OCI-LY7 (cell line): Measurements from ENCODE around the gene SYNRG. TPM values are rescaled to one million over a fixed set of nuclear protein-coding genes. Genes with fewer than 3 reads are reported as not detected.

Experiments used
- BruUV-seq: library from RNA; stranded (reverse); fragments of 400-500 nt; replicated peaks from 2 replicates; lab custom pipeline; 2021; lab: Mats Ljungman, UMichigan
- CTCF ChIA-PET: fragments of 300-600 bp; sonication (Branson Sonifier 250); formaldehyde crosslinking; loops from one replicate; lab custom pipeline; 2022; ENCODE audit warnings: antibody characterized with exemption; ENCODE audit not compliant: unreplicated experiment; lab: Charles Lee
- POLR2A ChIA-PET: fragments of 300-600 bp; sonication (Branson Sonifier 250); formaldehyde crosslinking; loops from one replicate; lab custom pipeline; 2022; ENCODE audit warnings: antibody characterized with exemption; lab: Charles Lee
- DNase-seq: peaks from one replicate; pipeline ENCODE4 v3.0.0-alpha.2; 2015; ENCODE audit warnings: low spot score
- H2AFZ ChIP-seq: fragments of 200-600 bp; sonication (generic), shearing (Covaris generic); 2 replicates; pipeline ENCODE4 v1.6.1; 2014; ENCODE audit warnings: mild to moderate bottlenecking, antibody characterized with exemption, low read length, moderate library complexity
- H3K27ac ChIP-seq: fragments of 200-600 bp; sonication (generic); 2 replicates; pipeline ENCODE4 v1.5.1; 2014; ENCODE audit warnings: mixed run types, low read depth, mild to moderate bottlenecking, moderate library complexity, low read length, inconsistent platforms; ENCODE audit not compliant: poor library complexity, severe bottlenecking
- H3K36me3 ChIP-seq: fragments of 200-600 bp; sonication (generic); 2 replicates; pipeline ENCODE4 v1.6.1; 2014; ENCODE audit warnings: mild to moderate bottlenecking, antibody characterized with exemption, low read length, moderate library complexity, mixed read lengths; ENCODE audit not compliant: insufficient read depth
- H3K4me1 ChIP-seq: fragments of 200-600 bp; sonication (generic); 2 replicates; pipeline ENCODE4 v1.5.1; 2014; ENCODE audit warnings: mild to moderate bottlenecking, low read length; ENCODE audit not compliant: insufficient read depth, poor library complexity, severe bottlenecking
- H3K4me2 ChIP-seq: fragments of 200-600 bp; sonication (generic); 2 replicates; pipeline ENCODE4 v1.6.1; 2014; ENCODE audit warnings: mild to moderate bottlenecking, low read length
- H3K4me3 ChIP-seq: fragments of 200-600 bp; sonication (generic); 2 replicates; pipeline ENCODE4 v1.5.1; 2014; ENCODE audit warnings: mild to moderate bottlenecking, low read depth, low read length; ENCODE audit not compliant: poor library complexity, severe bottlenecking
- H3K79me2 ChIP-seq: fragments of 200-600 bp; sonication (generic); 2 replicates; pipeline ENCODE4 v1.6.1; 2016; ENCODE audit warnings: low read depth, mild to moderate bottlenecking, low read length, moderate library complexity, mixed read lengths; ENCODE audit not compliant: insufficient read depth
- H3K9me2 ChIP-seq: fragments of 200-600 bp; sonication (generic); 2 replicates; pipeline ENCODE4 v1.6.1; 2016; ENCODE audit warnings: mild to moderate bottlenecking, low read length, mixed read lengths; ENCODE audit not compliant: insufficient read depth
- H3K9me3 ChIP-seq: fragments of 200-600 bp; sonication (generic); 2 replicates; pipeline ENCODE4 v1.6.1; 2014; ENCODE audit warnings: mild to moderate bottlenecking, mixed run types, low read length, mixed read lengths
- H4K20me1 ChIP-seq: fragments of 200-600 bp; sonication (generic); 2 replicates; pipeline ENCODE4 v1.6.1; 2014; ENCODE audit warnings: mild to moderate bottlenecking, antibody characterized with exemption, low read length, moderate library complexity, mixed read lengths; ENCODE audit not compliant: insufficient read depth
- CTCF ChIP-seq: fragments of 200-600 bp; sonication (generic); conservative IDR thresholded peaks from 2 replicates; pipeline ENCODE4 v1.5.1; 2014; ENCODE audit warnings: mild to moderate bottlenecking, antibody characterized with exemption, low read length, moderate library complexity, mixed read lengths
- EZH2phosphoT487 ChIP-seq: fragments of 200-600 bp; sonication (generic); IDR thresholded peaks from 2 replicates; pipeline ENCODE4 v1.6.1; 2018; ENCODE audit warnings: low read depth, borderline replicate concordance, mild to moderate bottlenecking, mixed run types, antibody characterized with exemption, low read length, moderate library complexity, mixed read lengths
- intact Hi-C: fragments of 100-400 bp; cut with micrococcal nuclease; formaldehyde crosslinking; loops from one replicate; pipeline ENCODE4 v1.10.0; 2022; ENCODE audit not compliant: unreplicated experiment
- total RNA-seq, 2 experiments: library from RNA; depleted of rRNA in 1 of 2; stranded (reverse); fragments of >200 nt in 1 of 2; shearing (Covaris generic) in 1 of 2; gene quantifications; 2 replicates each; pipeline ENCODE4 v1.2.3, GENCODE V29; 2014 to 2022

The SYNRG gene
- total RNA-seq, 2 experiments from 2014 or later = 39.6 to 132 TPM

- no peak for TF ChIP-seq CTCF
- TF ChIP-seq EZH2phosphoT487 = no peak
- H3K4me1 ChIP-seq = no peaks in the 10 kb centered on the region
- no peak overlapping the region for H3K4me2 ChIP-seq
- H4K20me1 ChIP-seq = peaks cover 16% of the 10 kb centered on the region; the same call in 1 of the 2 replicates
- ChIA-PET POLR2A (interaction anchor here (0.5 kb wide), 1 partner anchor 68 kb away, joined by 6 read pairs; no protein-coding TSS in a partner anchor), CTCF (no interaction called here)
- H3K79me2 ChIP-seq = peaks cover 93% of the 10 kb centered on the region
- no peak overlapping the region for H3K27ac ChIP-seq
- no peaks in the 10 kb centered on the region for H3K9me2 ChIP-seq
- H3K9me3 ChIP-seq = no peaks in the 10 kb centered on the region
- H2AFZ ChIP-seq = no peak overlapping the region
- BruUV-seq = no TSS peak
- H3K4me3 ChIP-seq = no peak overlapping the region
- H3K36me3 ChIP-seq = peaks cover 96% of the 10 kb centered on the region
- intact Hi-C loops = no loop called here
- no peak for DNase-seq
Observed at GRCh38 chr17:37547986-37548385, 61.2 kb downstream of the SYNRG start.

- no peaks in the 10 kb centered on the region for H3K4me1 ChIP-seq
Observed at GRCh38 chr17:37546302-37546701, 62.9 kb downstream of the SYNRG start.

More at GRCh38 chr17:37546302-37546701, 62.9 kb downstream of the SYNRG start:
- CTCF ChIA-PET = no interaction called here
- peaks cover 85% of the 10 kb centered on the region for H3K79me2 ChIP-seq
- no TSS peak for BruUV-seq
- TF ChIP-seq CTCF = no peak
- TF ChIP-seq EZH2phosphoT487 = no peak
- no peak overlapping the region for H2AFZ ChIP-seq
- intact Hi-C loops = no loop called here
- H3K4me3 ChIP-seq = no peak overlapping the region
- H3K9me2 ChIP-seq = no peaks in the 10 kb centered on the region
- no peaks in the 10 kb centered on the region for H3K9me3 ChIP-seq
- H3K4me2 ChIP-seq = no peak overlapping the region
- H3K27ac ChIP-seq = no peak overlapping the region
- H4K20me1 ChIP-seq = peaks cover 16% of the 10 kb centered on the region; the same call in 1 of the 2 replicates
- POLR2A ChIA-PET = no interaction called here
- no peak for DNase-seq
- peaks cover 96% of the 10 kb centered on the region for H3K36me3 ChIP-seq
